HS-27A (cell line): ENCODE results near the gene SCGB1D4.
"Not testable (repeated sequence)": the region's sequence is repeated elsewhere in the genome, so short reads cannot be mapped to it uniquely, and the experiment has no call there.

ENCODE experiments used
- DNase-seq: peaks from one replicate; pipeline ENCODE4 v3.0.0-alpha.2; 2012; ENCODE audit warnings: low read depth, missing footprints

The SCGB1D4 gene

GRCh38 chr11:62298975-62299374 is at the start of gene SCGB1D4:
Gene SCGB1D4, minus strand, starts transcription at chr11:62299075. Its CDS starts 65 bp downstream, at chr11:62299010.
- no peak for DNase-seq

GRCh38 chr11:62345861-62346260 is 47.0 kb upstream of the SCGB1D4 start:
- no peak for DNase-seq

GRCh38 chr11:62344210-62344609 is 45.3 kb upstream of the SCGB1D4 start:
- DNase-seq = no peak

- DNase-seq = not testable (repeated sequence)
Observed at GRCh38 chr11:62343646-62344190, 44.8 kb upstream of the SCGB1D4 start.

- DNase-seq = no peak
Observed at GRCh38 chr11:62341588-62341987, 42.7 kb upstream of the SCGB1D4 start.

GRCh38 chr11:62340269-62340901 is 41.5 kb upstream of the SCGB1D4 start:
- DNase-seq = peak; percentile 14

GRCh38 chr11:62338218-62338617 is 39.3 kb upstream of the SCGB1D4 start:
- DNase-seq = no peak

GRCh38 chr11:62337303-62338181 is 38.7 kb upstream of the SCGB1D4 start, which contains the start of gene ASRGL1:
Gene ASRGL1, plus strand, starts transcription at chr11:62337448. Its CDS starts 530 bp downstream, at chr11:62337978.
- no peak for DNase-seq

GRCh38 chr11:62336949-62337302 is 38.1 kb upstream of the SCGB1D4 start:
- DNase-seq = not testable (repeated sequence)

- no peak for DNase-seq
Observed at GRCh38 chr11:62333768-62334167, 34.9 kb upstream of the SCGB1D4 start.

- DNase-seq = not testable (repeated sequence)
Observed at GRCh38 chr11:62331264-62331663, 32.4 kb upstream of the SCGB1D4 start.

GRCh38 chr11:62327541-62327940 is 28.7 kb upstream of the SCGB1D4 start:
- DNase-seq = not testable (repeated sequence)

- not testable (repeated sequence) for DNase-seq
Observed at GRCh38 chr11:62326719-62327118, 27.8 kb upstream of the SCGB1D4 start.

GRCh38 chr11:62325781-62326180 is 26.9 kb upstream of the SCGB1D4 start:
- not testable (repeated sequence) for DNase-seq

GRCh38 chr11:62324731-62325556 is 26.1 kb upstream of the SCGB1D4 start:
- DNase-seq = peak; percentile 8

GRCh38 chr11:62322524-62322923 is 23.6 kb upstream of the SCGB1D4 start:
- DNase-seq = no peak

GRCh38 chr11:62315431-62315830 is 16.6 kb upstream of the SCGB1D4 start:
- no peak for DNase-seq

- no peak for DNase-seq
Observed at GRCh38 chr11:62309991-62310390, 11.1 kb upstream of the SCGB1D4 start.

- no peak for DNase-seq
Observed at GRCh38 chr11:62307950-62308349, 9.1 kb upstream of the SCGB1D4 start.

GRCh38 chr11:62306227-62306626 is 7.4 kb upstream of the SCGB1D4 start:
- DNase-seq = no peak

- DNase-seq = no peak
Observed at GRCh38 chr11:62295504-62295903, 3.4 kb downstream of the SCGB1D4 start.

- no peak for DNase-seq
Observed at GRCh38 chr11:62280452-62280851, 18.4 kb downstream of the SCGB1D4 start.
